SK-N-MC (cell line): ENCODE measurements around the gene BIRC6.
"Not testable (repeated sequence)": the region's sequence is repeated elsewhere in the genome, so short reads cannot be mapped to it uniquely, and the experiment has no call there.

Experiments
- EZH2 ChIP-seq: fragments of 200-600 bp; sonication (generic); IDR thresholded peaks from one replicate; pipeline ENCODE4 v1.6.1; 2017; ENCODE audit warnings: antibody characterized with exemption
- POLR2AphosphoS5 ChIP-seq: IDR thresholded peaks from 2 replicates; pipeline ENCODE4 v1.6.1; 2012; ENCODE audit warnings: mild to moderate bottlenecking, low read depth, low read length, borderline replicate concordance

DNA sequence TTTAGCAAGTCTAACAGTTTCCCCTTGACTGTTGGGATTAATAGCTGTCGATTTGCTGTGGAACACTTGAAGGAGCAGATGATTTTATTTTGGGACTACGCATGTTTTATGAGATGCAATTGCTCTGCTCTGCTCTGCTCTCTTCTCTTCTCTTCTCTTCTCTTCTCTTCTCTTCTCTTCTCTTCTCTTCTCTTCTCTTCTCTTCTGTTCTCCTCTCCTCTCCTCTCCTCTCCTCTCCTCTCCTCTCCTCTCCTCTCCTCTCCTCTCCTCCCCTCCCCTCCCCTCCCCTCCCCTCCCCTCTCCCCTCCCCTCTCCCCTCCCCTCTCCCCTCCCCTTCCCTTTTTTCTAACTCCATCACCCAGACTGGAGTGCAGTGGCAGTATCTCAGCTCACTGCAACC lies 104.0 kb downstream of the BIRC6 start:
- TF ChIP-seq POLR2AphosphoS5, EZH2: not testable (repeated sequence)
